Progenitor cell of endocrine pancreas (in vitro differentiated cells): ENCODE data around the gene IMPG2. TPM values are rescaled to one million over a fixed set of nuclear protein-coding genes. Genes with fewer than 3 reads are reported as not detected.

Experiments
- DNase-seq: peaks from one replicate; pipeline ENCODE4 v3.0.0; 2021; ENCODE audit warnings: low spot score; ENCODE audit not compliant: unreplicated experiment
- H3K27ac Mint-ChIP-seq: 2 replicates; pipeline ENCODE4 v1.8.0; 2021; ENCODE audit warnings: mild to moderate bottlenecking, moderate library complexity, mixed read lengths
- H3K27me3 Mint-ChIP-seq: 2 replicates; pipeline ENCODE4 v1.8.0; 2021; ENCODE audit warnings: mixed read lengths
- H3K36me3 Mint-ChIP-seq: 2 replicates; pipeline ENCODE4 v1.8.0; 2022; ENCODE audit warnings: mixed read lengths; ENCODE audit not compliant: insufficient read depth
- H3K4me1 Mint-ChIP-seq: 2 replicates; pipeline ENCODE4 v1.8.0; 2021; ENCODE audit warnings: low read depth, mixed read lengths
- H3K4me3 Mint-ChIP-seq: 2 replicates; pipeline ENCODE4 v1.8.0; 2021; ENCODE audit warnings: low read depth, mild to moderate bottlenecking, moderate library complexity, mixed read lengths
- H3K9me3 Mint-ChIP-seq: 2 replicates; pipeline ENCODE4 v1.8.0; 2021; ENCODE audit warnings: low read depth, mixed read lengths
- total RNA-seq: library from RNA; stranded (reverse); gene quantifications from 2 replicates; pipeline ENCODE4 v1.2.1, GENCODE V29; 2021
- TF ChIP-seq, protein P1 (sequence below): fragments of 200-600 bp; sonication (generic); IDR thresholded peaks from one replicate; pipeline ENCODE4 v1.5.0; 2021; ENCODE audit warnings: antibody characterized with exemption, mild to moderate bottlenecking; ENCODE audit not compliant: unreplicated experiment

IMPG2 gene
- total RNA-seq, 1 donor from 2014 or later, result 0.98 TPM

DNA sequence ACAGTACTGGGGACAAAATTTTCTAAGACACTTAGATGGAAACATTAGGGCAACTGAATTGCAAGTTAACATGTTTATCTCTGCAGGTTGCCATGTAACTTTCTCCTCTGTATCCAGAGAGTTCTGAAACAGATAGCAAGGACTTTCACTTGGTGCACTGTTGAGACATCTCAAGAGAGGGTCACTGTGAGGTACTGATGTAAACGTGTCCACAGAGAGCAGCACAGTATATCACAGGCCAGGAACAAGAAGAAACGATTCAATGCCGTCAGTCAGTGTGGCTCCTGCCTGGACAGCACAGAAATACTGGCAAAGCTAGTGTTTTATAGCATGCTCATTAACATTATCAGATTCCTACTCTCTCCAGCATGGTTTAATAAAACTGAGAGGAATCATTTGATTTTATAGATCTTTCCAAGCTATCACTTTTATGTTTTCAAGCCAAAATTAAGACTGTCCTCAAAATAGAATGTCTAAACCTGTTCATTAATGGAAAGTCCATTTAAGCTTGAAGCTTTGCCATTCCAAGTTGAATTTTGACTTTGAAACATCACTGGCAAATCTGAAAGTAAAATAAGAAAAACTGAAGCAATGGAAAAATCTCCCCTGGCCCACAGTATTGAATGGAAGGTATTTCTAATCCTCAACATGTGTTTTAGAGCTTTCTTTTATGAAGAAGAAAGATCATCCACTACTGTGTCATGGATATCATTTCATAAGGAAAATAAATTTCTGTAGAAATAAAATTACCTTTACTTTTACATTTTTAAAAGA lies 102.7 kb downstream of the IMPG2 start:
- no peak for DNase-seq
- Mint-ChIP-seq H3K27me3 (no peaks in the 10 kb centered on the region), H3K27ac (no peak overlapping the region), H3K36me3 (peaks cover 3% of the 10 kb centered on the region), H3K4me1 (no peaks in the 10 kb centered on the region), H3K4me3 (no peak overlapping the region), H3K9me3 (peaks cover 22% of the 10 kb centered on the region)
- TF ChIP-seq, protein P1, sequence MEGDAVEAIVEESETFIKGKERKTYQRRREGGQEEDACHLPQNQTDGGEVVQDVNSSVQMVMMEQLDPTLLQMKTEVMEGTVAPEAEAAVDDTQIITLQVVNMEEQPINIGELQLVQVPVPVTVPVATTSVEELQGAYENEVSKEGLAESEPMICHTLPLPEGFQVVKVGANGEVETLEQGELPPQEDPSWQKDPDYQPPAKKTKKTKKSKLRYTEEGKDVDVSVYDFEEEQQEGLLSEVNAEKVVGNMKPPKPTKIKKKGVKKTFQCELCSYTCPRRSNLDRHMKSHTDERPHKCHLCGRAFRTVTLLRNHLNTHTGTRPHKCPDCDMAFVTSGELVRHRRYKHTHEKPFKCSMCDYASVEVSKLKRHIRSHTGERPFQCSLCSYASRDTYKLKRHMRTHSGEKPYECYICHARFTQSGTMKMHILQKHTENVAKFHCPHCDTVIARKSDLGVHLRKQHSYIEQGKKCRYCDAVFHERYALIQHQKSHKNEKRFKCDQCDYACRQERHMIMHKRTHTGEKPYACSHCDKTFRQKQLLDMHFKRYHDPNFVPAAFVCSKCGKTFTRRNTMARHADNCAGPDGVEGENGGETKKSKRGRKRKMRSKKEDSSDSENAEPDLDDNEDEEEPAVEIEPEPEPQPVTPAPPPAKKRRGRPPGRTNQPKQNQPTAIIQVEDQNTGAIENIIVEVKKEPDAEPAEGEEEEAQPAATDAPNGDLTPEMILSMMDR, result no peak

DNA sequence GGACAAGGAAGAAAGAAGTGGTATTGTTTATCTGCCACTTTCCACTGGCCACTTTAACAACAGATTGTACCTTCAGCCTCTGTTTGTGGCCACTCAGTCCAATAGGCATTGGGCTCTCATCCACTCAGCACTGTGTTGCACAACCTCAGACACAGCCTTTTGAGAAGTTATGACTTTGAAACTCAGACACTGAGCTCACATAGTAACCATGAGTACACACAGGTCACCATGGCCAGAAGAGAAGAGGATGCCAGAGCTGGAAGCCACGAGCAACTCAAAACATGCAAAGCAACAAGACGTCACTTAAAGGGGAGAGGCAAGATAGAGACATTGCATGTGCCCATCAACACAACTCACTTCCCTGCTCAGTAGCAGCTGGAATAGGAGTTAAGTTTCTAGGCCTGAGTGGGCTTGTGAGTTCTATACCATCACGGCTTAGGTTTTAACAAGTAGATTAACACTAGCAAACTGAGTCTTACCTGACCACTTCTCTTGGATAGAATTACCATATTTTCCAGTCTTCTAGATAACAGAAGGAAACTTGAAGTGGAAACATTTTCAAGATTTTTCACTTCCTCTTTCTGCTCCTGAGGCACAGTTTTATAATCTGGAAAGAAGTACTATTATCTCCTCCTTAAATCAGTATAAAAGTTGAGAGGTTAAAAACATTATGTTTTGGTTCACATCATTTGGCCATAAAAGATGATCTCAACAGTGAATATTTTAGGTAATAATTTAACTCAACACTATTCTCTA lies 103.5 kb downstream of the IMPG2 start:
- Mint-ChIP-seq H3K4me1 (no peaks in the 10 kb centered on the region), H3K36me3 (peaks cover 3% of the 10 kb centered on the region), H3K9me3 (peaks cover 22% of the 10 kb centered on the region), H3K27ac (no peak overlapping the region), H3K4me3 (no peak overlapping the region), H3K27me3 (no peaks in the 10 kb centered on the region)
- DNase-seq, result no peak
- TF ChIP-seq, protein P1, result no peak

DNA sequence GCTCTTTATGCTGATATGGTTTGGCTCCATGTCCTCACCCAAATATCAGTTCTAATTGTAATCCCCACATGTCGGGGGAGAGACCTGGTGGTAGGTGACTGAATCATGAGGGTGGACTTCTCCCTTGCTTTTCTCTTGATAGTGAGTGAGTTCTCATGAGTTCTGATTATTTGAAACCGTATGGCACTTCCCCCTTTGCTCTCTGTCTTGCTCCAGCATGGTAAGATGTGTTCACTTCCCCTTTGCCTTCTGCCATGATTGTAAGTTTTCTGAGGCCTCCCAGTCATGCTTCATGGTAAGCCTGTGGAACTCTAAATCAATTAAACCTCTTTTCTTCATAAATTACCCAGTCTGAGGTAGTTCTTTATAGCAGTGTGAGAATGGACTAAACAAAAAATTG lies 107.6 kb downstream of the IMPG2 start:
- TF ChIP-seq, protein P1, result no peak
- Mint-ChIP-seq H3K4me3 (no peak overlapping the region), H3K9me3 (peaks cover 13% of the 10 kb centered on the region), H3K27me3 (peaks cover 3% of the 10 kb centered on the region), H3K4me1 (no peaks in the 10 kb centered on the region), H3K36me3 (peaks cover 2% of the 10 kb centered on the region), H3K27ac (no peak overlapping the region)
- DNase-seq, result no peak

DNA sequence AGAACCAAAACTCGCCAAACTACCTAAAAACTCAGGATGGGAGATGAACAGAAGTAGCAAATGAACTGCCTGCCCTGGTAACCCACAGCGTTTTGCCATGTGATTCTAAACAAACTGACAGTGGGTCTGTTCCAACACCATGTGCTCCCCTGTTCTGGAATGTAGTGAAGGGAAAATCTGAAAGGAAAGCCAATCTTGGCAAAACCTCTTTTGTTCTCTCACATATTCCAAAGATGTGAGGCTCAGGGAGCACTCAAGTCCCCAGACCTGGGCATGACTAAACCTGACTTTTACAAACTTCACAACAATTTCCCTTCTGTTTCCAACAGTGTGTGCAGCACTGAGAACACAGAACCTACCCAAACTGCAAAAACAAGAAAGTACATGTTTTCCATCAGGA lies 116.1 kb downstream of the IMPG2 start:
- no peaks in the 10 kb centered on the region for H3K36me3 Mint-ChIP-seq
- peak overlapping the region; percentile 20 for H3K4me3 Mint-ChIP-seq
- no peaks in the 10 kb centered on the region for H3K9me3 Mint-ChIP-seq
- peaks cover 13% of the 10 kb centered on the region for H3K27me3 Mint-ChIP-seq
- no peak overlapping the region for H3K27ac Mint-ChIP-seq
- TF ChIP-seq, protein P1, result no peak
- peaks cover 30% of the 10 kb centered on the region for H3K4me1 Mint-ChIP-seq
- DNase-seq, result no peak

DNA sequence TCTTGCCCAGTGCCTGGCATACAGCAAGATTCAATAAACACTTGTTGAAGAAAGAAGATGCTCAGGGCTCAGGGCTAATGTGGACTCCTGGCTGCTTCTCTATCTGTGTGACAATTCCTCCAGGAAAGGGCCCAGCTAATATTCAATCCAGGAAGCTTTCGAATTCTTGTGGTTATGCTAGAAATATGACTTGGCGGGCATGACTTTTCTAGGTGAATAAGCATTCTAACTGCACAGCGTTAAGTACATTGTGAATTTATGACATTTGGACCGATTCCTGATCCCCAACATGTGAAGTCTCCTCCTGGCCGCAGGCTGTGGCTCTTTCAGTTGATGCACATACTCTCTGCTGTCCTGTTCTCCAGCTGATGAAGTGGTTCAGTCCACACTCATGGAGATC lies 117.0 kb downstream of the IMPG2 start:
- H3K4me1 Mint-ChIP-seq, result peaks cover 30% of the 10 kb centered on the region
- no peak for DNase-seq
- no peak overlapping the region for H3K4me3 Mint-ChIP-seq
- TF ChIP-seq, protein P1, result no peak
- H3K27ac Mint-ChIP-seq, result no peak overlapping the region
- H3K36me3 Mint-ChIP-seq, result no peaks in the 10 kb centered on the region
- H3K9me3 Mint-ChIP-seq, result no peaks in the 10 kb centered on the region
- H3K27me3 Mint-ChIP-seq, result peaks cover 11% of the 10 kb centered on the region
